Cardiac fibroblast (primary cell): ENCODE results near the gene SETBP1.

ENCODE experiments used
- DNase-seq, 2 donors: peaks; one replicate each; pipeline versions ENCODE4 v3.0.0 to v3.0.0-alpha.2; 2010; ENCODE audit warnings: low read depth in 2 of 2
- H3K4me3 ChIP-seq, 2 donors: replicated peaks in 1 of 2; 1 replicate in 1 of 2; 2 replicates in 1 of 2; pipeline ENCODE4 v1.5.1; 2011; ENCODE audit warnings: low read depth in 2 of 2, low read length in 2 of 2, mild to moderate bottlenecking in 2 of 2, moderate library complexity in 1 of 2
- TF ChIP-seq, protein P1 (sequence below): IDR thresholded peaks from one replicate; pipeline ENCODE4 v1.5.1; 2011; ENCODE audit warnings: low read depth, mild to moderate bottlenecking, low read length, inconsistent platforms

SETBP1 gene

DNA sequence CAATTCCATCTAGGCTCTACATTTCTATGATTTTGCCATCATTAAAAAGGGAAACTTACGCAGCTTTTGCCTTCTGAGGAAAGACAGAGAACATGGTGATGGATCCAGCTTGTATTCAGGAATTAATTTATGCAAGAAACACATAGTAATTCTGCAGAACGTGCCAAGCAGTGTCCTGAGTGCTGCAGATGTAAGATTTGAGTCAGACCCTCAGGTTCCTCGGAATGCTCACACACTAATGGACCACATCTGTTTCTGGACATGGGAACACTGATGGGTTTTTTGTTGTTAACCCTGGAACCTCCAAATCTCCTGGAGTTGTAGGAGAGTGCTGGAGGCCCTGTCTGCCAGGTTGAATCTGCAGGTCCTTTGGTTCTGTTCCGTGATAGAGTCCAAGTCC, 132.9 kb downstream of the SETBP1 start:
- TF ChIP-seq, protein P1, sequence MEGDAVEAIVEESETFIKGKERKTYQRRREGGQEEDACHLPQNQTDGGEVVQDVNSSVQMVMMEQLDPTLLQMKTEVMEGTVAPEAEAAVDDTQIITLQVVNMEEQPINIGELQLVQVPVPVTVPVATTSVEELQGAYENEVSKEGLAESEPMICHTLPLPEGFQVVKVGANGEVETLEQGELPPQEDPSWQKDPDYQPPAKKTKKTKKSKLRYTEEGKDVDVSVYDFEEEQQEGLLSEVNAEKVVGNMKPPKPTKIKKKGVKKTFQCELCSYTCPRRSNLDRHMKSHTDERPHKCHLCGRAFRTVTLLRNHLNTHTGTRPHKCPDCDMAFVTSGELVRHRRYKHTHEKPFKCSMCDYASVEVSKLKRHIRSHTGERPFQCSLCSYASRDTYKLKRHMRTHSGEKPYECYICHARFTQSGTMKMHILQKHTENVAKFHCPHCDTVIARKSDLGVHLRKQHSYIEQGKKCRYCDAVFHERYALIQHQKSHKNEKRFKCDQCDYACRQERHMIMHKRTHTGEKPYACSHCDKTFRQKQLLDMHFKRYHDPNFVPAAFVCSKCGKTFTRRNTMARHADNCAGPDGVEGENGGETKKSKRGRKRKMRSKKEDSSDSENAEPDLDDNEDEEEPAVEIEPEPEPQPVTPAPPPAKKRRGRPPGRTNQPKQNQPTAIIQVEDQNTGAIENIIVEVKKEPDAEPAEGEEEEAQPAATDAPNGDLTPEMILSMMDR, result no peak
- H3K4me3 ChIP-seq, result no peak overlapping the region
- DNase-seq, result no peak

DNA sequence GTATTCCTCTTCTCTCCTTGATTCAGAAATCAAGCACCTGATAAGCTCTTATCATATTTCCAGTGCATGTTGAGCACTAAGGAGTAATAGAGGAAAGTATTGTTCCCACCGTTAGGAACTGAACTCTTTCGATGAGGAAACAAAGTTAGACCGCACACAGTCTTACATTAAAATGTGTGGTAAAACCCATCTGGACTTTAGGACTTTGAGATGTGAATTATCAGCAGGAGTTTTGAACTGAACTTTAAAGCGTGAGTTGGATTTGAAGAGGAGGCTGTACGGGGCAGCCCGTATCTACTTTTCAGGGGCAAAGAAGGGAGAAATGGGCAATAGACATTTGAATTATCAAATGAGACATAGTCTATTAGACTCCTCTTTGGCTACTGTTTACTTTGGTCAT, 134.4 kb downstream of the SETBP1 start:
- TF ChIP-seq, protein P1, result no peak
- DNase-seq, result no peak
- no peak overlapping the region for H3K4me3 ChIP-seq

GRCh38 chr18:44816050-44816449, 135.4 kb downstream of the SETBP1 start:
- no peak for DNase-seq
- TF ChIP-seq, protein P1, result no peak
- no peak overlapping the region for H3K4me3 ChIP-seq

GRCh38 chr18:44816477-44816876, 135.8 kb downstream of the SETBP1 start:
- DNase-seq, result no peak
- TF ChIP-seq, protein P1, result no peak
- no peak overlapping the region for H3K4me3 ChIP-seq

GRCh38 chr18:44817831-44818473, 137.3 kb downstream of the SETBP1 start:
- no peak overlapping the region for H3K4me3 ChIP-seq
- DNase-seq, result no peak
- TF ChIP-seq, protein P1, result no peak

GRCh38 chr18:44818668-44819403, 138.1 kb downstream of the SETBP1 start:
- DNase-seq, result no peak
- TF ChIP-seq, protein P1, result no peak
- H3K4me3 ChIP-seq, result no peak overlapping the region
